PFSK-1 (cell line): ENCODE measurements around the gene MIA.

Experiments used
- FOXP2 ChIP-seq: optimal IDR thresholded peaks from 2 replicates; pipeline ENCODE3; 2011; ENCODE audit warnings: borderline replicate concordance, control low read depth, inconsistent platforms; ENCODE audit not compliant: insufficient read depth; ENCODE audit errors: extremely low read length, extremely low read depth
- POLR2AphosphoS5 ChIP-seq: IDR thresholded peaks from 2 replicates; pipeline ENCODE4 v1.6.1; 2012; ENCODE audit warnings: low read depth, mild to moderate bottlenecking, control low read depth, low read length, moderate library complexity
- SIN3A ChIP-seq: IDR thresholded peaks from 2 replicates; pipeline ENCODE4 v1.6.1; 2012; ENCODE audit warnings: mild to moderate bottlenecking, low read length, moderate library complexity, borderline replicate concordance; ENCODE audit not compliant: insufficient read depth
- TAF1 ChIP-seq: IDR thresholded peaks from 2 replicates; pipeline ENCODE4 v1.6.1; 2012; ENCODE audit warnings: low read length, control low read depth, borderline replicate concordance; ENCODE audit not compliant: insufficient read depth
- TF ChIP-seq, protein P1 (sequence below), 2 experiments: IDR thresholded peaks; 2 replicates each; pipeline versions ENCODE4 v1.6.1 to v1.8.0; 2011 to 2012; ENCODE audit warnings: low read depth in 2 of 2, low read length in 2 of 2, control low read depth in 1 of 2, inconsistent platforms in 1 of 2, mild to moderate bottlenecking in 1 of 2, moderate library complexity in 1 of 2; ENCODE audit not compliant: insufficient read depth in 1 of 2

The MIA gene

DNA sequence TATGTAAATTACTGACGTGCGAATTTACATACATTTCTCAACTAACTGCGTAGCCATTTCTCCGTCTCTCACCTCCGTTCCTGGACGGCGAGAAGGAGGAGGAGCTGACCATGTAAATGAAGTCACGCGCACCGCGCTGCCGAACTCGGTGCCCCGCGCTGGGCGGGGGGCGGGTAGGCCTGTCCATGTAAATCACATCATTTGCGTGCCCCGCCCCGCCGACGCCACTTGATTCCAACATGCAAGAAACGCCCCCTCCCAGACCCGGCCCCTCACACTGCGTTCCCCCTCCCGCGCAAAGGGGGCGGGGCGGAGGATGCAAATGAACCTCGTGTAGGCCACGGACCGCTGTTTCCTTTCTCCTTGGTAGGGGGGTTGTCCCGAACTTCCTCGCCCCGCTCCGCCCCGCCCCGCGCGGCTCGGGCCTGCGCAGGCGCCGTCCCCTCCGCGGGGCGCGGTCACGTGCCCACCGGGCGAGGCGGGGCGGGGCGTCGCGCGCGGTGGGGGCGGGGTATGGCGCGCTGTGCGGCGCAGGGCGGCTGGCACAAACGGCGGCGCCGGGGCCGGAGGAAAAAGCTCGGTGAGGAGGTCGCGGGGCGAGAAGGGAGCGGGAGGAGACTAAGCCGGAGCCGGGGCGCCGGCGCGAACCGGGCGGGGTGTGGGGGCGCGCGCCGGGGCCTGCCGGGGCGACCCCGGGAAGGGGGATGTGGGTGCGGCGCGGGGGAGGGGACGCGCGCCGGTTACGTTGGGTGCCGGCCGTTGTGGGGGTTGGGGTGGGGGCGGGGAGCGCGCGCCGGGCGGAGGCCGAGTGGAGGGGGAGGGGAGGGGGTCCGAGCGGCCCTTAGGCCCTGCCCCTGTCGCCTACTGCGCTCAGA is 23.6 kb downstream of the MIA start, which contains the start of gene EGLN2:
EGLN2 (plus strand) TSS at position 509 of the 875 bp plus-strand sequence. CDS start 1,382 bp downstream, outside the sequence.
- TF ChIP-seq SIN3A (no peak), TAF1 (peak; percentile 53; the same call in 1 of the 2 replicates), FOXP2 (peak; percentile 74)

DNA sequence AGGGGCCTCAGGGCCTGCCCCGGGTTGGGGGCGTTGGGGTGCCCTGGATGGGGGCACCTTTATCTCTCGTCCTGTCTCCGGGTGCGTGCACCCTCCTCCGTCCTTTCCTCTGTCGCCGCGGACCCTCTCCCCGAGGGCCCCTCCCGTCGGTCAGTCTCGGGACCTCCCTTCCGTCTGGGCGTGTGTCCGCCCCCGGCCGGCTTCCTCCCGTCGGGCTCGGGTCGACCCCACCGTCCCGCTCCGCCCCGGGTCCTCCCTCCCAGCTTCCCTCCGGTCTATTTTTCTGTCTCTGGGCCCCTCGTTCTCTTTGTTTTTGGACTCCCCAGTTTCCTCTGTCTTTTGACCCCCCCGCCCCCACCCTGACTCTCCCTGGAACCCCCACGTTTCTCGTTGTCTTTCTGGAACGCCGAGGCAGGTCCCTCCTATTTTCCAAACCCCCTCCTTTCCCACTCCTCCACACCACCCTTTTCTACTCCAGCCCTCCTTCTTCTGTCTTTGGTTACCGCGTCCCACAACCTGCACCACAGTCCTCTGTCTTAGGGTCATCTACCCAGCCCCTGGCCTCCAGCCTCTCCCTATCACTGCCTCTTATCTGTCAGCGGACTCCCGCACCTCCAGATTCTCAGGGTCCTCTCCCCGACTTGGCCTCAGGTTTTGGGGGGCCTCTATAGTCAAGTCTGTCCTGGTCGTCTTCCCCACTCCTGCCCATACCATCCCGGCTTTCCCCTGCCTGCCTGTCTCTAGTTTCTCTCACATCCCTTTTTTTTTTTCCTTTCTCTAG is 24.4 kb downstream of the MIA start:
- TF ChIP-seq TAF1 (no peak), SIN3A (no peak), POLR2AphosphoS5 (no peak), FOXP2 (no peak)
- TF ChIP-seq, protein P1, sequence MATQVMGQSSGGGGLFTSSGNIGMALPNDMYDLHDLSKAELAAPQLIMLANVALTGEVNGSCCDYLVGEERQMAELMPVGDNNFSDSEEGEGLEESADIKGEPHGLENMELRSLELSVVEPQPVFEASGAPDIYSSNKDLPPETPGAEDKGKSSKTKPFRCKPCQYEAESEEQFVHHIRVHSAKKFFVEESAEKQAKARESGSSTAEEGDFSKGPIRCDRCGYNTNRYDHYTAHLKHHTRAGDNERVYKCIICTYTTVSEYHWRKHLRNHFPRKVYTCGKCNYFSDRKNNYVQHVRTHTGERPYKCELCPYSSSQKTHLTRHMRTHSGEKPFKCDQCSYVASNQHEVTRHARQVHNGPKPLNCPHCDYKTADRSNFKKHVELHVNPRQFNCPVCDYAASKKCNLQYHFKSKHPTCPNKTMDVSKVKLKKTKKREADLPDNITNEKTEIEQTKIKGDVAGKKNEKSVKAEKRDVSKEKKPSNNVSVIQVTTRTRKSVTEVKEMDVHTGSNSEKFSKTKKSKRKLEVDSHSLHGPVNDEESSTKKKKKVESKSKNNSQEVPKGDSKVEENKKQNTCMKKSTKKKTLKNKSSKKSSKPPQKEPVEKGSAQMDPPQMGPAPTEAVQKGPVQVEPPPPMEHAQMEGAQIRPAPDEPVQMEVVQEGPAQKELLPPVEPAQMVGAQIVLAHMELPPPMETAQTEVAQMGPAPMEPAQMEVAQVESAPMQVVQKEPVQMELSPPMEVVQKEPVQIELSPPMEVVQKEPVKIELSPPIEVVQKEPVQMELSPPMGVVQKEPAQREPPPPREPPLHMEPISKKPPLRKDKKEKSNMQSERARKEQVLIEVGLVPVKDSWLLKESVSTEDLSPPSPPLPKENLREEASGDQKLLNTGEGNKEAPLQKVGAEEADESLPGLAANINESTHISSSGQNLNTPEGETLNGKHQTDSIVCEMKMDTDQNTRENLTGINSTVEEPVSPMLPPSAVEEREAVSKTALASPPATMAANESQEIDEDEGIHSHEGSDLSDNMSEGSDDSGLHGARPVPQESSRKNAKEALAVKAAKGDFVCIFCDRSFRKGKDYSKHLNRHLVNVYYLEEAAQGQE (IDR thresholded peaks at IDR 0.05; ENCODE audit: insufficient read depth in 1 of 2, low read depth in 2 of 2, low read length in 2 of 2): no peak

DNA sequence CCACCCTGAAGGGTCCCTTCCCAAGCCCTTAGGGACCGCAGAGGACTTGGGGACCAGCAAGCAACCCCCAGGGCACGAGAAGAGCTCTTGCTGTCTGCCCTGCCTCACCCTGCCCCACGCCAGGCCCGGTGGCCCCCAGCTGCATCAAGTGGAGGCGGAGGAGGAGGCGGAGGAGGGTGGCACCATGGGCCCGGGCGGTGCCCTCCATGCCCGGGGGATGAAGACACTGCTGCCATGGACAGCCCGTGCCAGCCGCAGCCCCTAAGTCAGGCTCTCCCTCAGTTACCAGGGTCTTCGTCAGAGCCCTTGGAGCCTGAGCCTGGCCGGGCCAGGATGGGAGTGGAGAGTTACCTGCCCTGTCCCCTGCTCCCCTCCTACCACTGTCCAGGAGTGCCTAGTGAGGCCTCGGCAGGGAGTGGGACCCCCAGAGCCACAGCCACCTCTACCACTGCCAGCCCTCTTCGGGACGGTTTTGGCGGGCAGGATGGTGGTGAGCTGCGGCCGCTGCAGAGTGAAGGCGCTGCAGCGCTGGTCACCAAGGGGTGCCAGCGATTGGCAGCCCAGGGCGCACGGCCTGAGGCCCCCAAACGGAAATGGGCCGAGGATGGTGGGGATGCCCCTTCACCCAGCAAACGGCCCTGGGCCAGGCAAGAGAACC is 25.1 kb downstream of the MIA start:
- TF ChIP-seq SIN3A (no peak), POLR2AphosphoS5 (no peak), FOXP2 (no peak), TAF1 (no peak)
- TF ChIP-seq, protein P1 (IDR thresholded peaks at IDR 0.05; ENCODE audit: insufficient read depth in 1 of 2, low read depth in 2 of 2, low read length in 2 of 2): no peak

DNA sequence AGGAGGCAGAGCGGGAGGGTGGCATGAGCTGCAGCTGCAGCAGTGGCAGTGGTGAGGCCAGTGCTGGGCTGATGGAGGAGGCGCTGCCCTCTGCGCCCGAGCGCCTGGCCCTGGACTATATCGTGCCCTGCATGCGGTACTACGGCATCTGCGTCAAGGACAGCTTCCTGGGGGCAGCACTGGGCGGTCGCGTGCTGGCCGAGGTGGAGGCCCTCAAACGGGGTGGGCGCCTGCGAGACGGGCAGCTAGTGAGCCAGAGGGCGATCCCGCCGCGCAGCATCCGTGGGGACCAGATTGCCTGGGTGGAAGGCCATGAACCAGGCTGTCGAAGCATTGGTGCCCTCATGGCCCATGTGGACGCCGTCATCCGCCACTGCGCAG is 25.7 kb downstream of the MIA start:
- TF ChIP-seq TAF1 (no peak), POLR2AphosphoS5 (no peak), FOXP2 (no peak), SIN3A (no peak)
- TF ChIP-seq, protein P1 (IDR thresholded peaks at IDR 0.05; ENCODE audit: insufficient read depth in 1 of 2, low read depth in 2 of 2, low read length in 2 of 2): no peak
